Measurements from ENCODE around the gene PLEKHA5. TPM values are rescaled to one million over a fixed set of nuclear protein-coding genes. Genes with fewer than 3 reads are reported as not detected.

PLEKHA5 gene
- polyA plus RNA-seq, 1 of the 3 experiments (the other 2 are of a cell fraction): 7.1 TPM

DNA sequence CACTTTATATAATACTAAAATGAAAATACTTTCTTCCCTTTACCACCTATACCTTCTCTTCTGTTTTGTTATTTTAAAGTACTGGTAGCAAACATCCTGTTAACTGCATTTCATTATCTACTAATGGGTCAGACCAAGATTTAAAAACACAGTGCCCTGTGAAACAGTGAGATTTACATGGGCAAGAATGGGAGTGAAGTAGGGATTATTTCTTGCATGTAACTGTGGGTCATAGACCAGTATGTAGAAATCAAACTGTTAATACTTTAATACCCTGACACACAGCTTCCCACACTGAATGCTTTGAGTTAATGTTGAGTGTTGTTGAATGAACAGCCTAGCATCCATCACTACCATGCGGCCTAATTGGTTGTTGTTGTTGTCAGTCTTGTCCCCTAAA lies 61.6 kb downstream of the PLEKHA5 start:
- no peak overlapping the region for H2AFZ ChIP-seq (ENCODE audit: low read depth)
- H3K9me2 ChIP-seq: no peaks in the 10 kb centered on the region
- TF ChIP-seq, protein P1, sequence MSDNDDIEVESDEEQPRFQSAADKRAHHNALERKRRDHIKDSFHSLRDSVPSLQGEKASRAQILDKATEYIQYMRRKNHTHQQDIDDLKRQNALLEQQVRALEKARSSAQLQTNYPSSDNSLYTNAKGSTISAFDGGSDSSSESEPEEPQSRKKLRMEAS (IDR thresholded peaks at IDR 0.05; ENCODE audit: low read depth): no peak
- TF ChIP-seq MEF2A (IDR thresholded peaks at IDR 0.05; ENCODE audit: borderline replicate concordance, low read depth): no peak
- peak overlapping the region; percentile 9; the same call in 1 of the 2 replicates for H3K4me2 ChIP-seq
- H3K9me3 ChIP-seq: no peaks in the 10 kb centered on the region
- H3K36me3 ChIP-seq (replicated peaks in 1 of 2; ENCODE audit: control insufficient read depth in 1 of 2, insufficient read depth in 2 of 2, low read length in 1 of 2): no peaks in the 10 kb centered on the region
- H3K9ac ChIP-seq: no peak overlapping the region
- H3K4me1 ChIP-seq (ENCODE audit: control insufficient read depth in 1 of 2, insufficient read depth in 2 of 2, low read depth in 1 of 2, low read length in 1 of 2): peaks cover 3 to 28% of the 10 kb centered on the region in 2 experiments; a peak in 3 of 4 replicates
- peaks cover 3% of the 10 kb centered on the region; the same call in 1 of the 2 replicates for H3K79me2 ChIP-seq (ENCODE audit: insufficient read depth)
- ChIA-PET CTCF (interaction anchor here (0.9 kb wide), 1 partner anchor 941 kb away, joined by 3 read pairs; no protein-coding TSS in a partner anchor), POLR2A (no interaction called here)
- no peak overlapping the region for H3K4me3 ChIP-seq (ENCODE audit: low read depth in 2 of 2, low read length in 1 of 2)
- peak overlapping the region in 1 of 2 experiments; percentile 68; a peak in 3 of 4 replicates for H3K27ac ChIP-seq (ENCODE audit: low read depth in 2 of 2, low read length in 1 of 2)
- peaks cover 17% of the 10 kb centered on the region for H3F3A ChIP-seq (replicated peaks; ENCODE audit: insufficient read depth)
- WGBS (ENCODE audit: low lambda C conversion rate): 84% methylated on average over 1 of the region's 1 CpG
- H3K27me3 ChIP-seq (ENCODE audit: insufficient read depth): no peaks in the 10 kb centered on the region
- no peak for DNase-seq
- no peaks in the 10 kb centered on the region for H4K20me1 ChIP-seq (ENCODE audit: insufficient read depth)

DNA sequence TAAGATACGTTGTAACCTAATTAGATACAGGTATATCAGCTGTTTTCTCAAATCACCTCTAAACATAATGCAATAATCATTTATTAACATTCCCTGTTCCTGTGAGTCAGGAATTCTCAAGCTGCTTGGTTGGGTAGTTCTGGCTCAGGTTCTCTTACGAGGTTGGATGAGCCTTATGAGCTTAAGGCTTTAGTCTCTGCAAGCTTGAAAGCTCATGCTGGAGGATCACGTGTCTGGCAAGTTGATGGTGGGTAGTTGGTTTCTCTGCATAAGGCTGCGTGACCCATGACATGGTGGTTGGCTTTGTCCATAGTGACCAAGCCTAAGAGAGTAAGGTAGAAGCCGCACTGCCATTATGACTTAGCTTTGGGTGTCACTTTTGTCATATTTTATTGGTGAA lies 62.0 kb downstream of the PLEKHA5 start:
- 86% methylated on average over 5 of the region's 5 CpGs for WGBS (ENCODE audit: low lambda C conversion rate)
- ChIA-PET POLR2A (no interaction called here), CTCF (interaction anchor here (0.9 kb wide), 1 partner anchor 941 kb away, joined by 3 read pairs; no protein-coding TSS in a partner anchor)
- Histone ChIP-seq H3K9ac (no peak overlapping the region), H3K27ac (ENCODE audit: low read depth in 2 of 2, low read length in 1 of 2) (peak overlapping the region in 1 of 2 experiments; percentile 68; a peak in 2 of 4 replicates), H3K4me2 (peak overlapping the region; percentile 9; the same call in 1 of the 2 replicates), H4K20me1 (ENCODE audit: insufficient read depth) (no peaks in the 10 kb centered on the region), H3K9me3 (no peaks in the 10 kb centered on the region), H3K4me1 (ENCODE audit: control insufficient read depth in 1 of 2, insufficient read depth in 2 of 2, low read depth in 1 of 2, low read length in 1 of 2) (peaks cover 3 to 28% of the 10 kb centered on the region in 2 experiments; a peak in 3 of 4 replicates), H3K36me3 (replicated peaks in 1 of 2; ENCODE audit: control insufficient read depth in 1 of 2, insufficient read depth in 2 of 2, low read length in 1 of 2) (no peaks in the 10 kb centered on the region), H2AFZ (ENCODE audit: low read depth) (no peak overlapping the region), H3K79me2 (ENCODE audit: insufficient read depth) (peaks cover 3% of the 10 kb centered on the region; the same call in 1 of the 2 replicates), H3K27me3 (ENCODE audit: insufficient read depth) (no peaks in the 10 kb centered on the region), H3K4me3 (ENCODE audit: low read depth in 2 of 2, low read length in 1 of 2) (no peak overlapping the region), H3F3A (replicated peaks; ENCODE audit: insufficient read depth) (peaks cover 17% of the 10 kb centered on the region), H3K9me2 (no peaks in the 10 kb centered on the region)
- no peak for TF ChIP-seq RXRA (IDR thresholded peaks at IDR 0.05; ENCODE audit: borderline replicate concordance, low read depth)
- TF ChIP-seq ELF1 (IDR thresholded peaks at IDR 0.05): no peak
- TF ChIP-seq TAF1 (IDR thresholded peaks at IDR 0.05; ENCODE audit: borderline replicate concordance, low read depth, low read length): no peak
- no peak for TF ChIP-seq TCF12 (IDR thresholded peaks at IDR 0.05)
- no peak for TF ChIP-seq FOXM1 (IDR thresholded peaks at IDR 0.05; ENCODE audit: low read depth)
- TF ChIP-seq, protein P2, sequence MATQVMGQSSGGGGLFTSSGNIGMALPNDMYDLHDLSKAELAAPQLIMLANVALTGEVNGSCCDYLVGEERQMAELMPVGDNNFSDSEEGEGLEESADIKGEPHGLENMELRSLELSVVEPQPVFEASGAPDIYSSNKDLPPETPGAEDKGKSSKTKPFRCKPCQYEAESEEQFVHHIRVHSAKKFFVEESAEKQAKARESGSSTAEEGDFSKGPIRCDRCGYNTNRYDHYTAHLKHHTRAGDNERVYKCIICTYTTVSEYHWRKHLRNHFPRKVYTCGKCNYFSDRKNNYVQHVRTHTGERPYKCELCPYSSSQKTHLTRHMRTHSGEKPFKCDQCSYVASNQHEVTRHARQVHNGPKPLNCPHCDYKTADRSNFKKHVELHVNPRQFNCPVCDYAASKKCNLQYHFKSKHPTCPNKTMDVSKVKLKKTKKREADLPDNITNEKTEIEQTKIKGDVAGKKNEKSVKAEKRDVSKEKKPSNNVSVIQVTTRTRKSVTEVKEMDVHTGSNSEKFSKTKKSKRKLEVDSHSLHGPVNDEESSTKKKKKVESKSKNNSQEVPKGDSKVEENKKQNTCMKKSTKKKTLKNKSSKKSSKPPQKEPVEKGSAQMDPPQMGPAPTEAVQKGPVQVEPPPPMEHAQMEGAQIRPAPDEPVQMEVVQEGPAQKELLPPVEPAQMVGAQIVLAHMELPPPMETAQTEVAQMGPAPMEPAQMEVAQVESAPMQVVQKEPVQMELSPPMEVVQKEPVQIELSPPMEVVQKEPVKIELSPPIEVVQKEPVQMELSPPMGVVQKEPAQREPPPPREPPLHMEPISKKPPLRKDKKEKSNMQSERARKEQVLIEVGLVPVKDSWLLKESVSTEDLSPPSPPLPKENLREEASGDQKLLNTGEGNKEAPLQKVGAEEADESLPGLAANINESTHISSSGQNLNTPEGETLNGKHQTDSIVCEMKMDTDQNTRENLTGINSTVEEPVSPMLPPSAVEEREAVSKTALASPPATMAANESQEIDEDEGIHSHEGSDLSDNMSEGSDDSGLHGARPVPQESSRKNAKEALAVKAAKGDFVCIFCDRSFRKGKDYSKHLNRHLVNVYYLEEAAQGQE (IDR thresholded peaks at IDR 0.05; ENCODE audit: low read depth, low read length): no peak
- no peak for DNase-seq
